ENCODE data around the gene MARK4.
"Not testable (repeated sequence)": the region's sequence is repeated elsewhere in the genome, so short reads cannot be mapped to it uniquely, and the experiment has no call there.

MARK4 gene

GRCh38 chr19:45250832-45251451, at the start of gene MARK4:
MARK4 (plus strand) TSS chr19:45251271; CDS start chr19:45251589, 318 bp downstream.
- peak; percentile 52 for DNase-seq

DNA sequence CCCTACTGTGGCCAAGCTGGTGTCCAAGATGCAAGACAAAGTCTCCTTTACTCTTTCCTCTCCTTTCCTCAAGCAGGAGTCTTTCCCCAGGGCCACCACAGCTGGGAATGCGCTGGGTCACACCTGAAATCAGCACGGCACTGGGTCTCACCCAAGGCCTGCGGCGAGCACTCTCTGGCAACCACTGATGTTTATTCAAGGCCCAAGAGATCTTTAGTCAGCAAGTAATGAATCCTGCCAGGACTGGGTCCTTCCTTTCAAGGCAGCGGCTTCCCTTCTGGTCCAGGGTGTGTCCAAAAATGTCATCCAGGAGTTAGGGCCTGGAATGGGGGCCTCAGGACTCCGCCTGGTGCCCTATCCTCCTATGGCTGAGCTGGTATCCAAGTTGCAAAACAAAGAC, 48.4 kb upstream of the MARK4 start:
- DNase-seq: no peak

GRCh38 chr19:45205810-45206209, 45.3 kb upstream of the MARK4 start:
- no peak for DNase-seq

DNA sequence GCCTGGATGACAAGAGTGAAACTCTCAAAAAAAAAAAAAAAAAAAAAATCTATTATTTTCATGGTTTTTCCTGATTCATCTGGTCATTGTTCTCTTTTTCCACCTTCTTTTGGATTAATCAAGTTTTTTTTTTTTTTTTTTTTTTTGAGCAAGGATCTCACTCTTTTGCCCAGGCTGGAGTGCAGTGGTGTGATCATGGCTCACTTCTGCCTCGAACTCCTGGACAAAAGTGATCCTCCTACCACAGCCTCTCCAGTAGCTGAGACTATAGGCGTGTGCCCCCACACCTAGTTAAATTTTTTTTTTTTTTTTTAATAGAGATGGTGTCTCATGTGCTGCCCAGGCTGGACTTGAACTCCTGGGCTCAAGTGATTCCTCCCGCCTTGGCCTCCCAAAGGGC, 44.7 kb upstream of the MARK4 start:
- no peak for DNase-seq

GRCh38 chr19:45211751-45212381, 39.2 kb upstream of the MARK4 start:
- DNase-seq: no peak

DNA sequence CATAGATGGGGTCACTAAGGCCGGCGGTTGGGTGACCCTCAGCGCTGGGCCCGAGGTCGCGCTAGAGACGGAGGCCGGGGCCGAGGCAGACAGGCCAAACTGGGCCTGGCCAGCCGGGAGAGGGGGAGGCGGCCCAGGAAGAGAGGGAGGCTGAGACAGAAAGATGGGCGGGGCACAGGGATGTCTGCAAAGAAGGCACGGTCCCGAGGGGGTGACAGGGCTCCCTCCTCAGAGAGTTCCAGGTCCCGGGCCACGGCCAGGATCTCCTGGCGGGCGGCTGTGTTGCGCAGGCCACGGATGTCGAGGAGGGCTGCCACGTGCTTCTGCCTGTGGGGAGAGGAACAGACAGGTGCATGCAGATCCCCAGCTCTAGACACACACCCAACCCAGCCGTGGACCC, 38.0 kb upstream of the MARK4 start:
- no peak for DNase-seq

DNA sequence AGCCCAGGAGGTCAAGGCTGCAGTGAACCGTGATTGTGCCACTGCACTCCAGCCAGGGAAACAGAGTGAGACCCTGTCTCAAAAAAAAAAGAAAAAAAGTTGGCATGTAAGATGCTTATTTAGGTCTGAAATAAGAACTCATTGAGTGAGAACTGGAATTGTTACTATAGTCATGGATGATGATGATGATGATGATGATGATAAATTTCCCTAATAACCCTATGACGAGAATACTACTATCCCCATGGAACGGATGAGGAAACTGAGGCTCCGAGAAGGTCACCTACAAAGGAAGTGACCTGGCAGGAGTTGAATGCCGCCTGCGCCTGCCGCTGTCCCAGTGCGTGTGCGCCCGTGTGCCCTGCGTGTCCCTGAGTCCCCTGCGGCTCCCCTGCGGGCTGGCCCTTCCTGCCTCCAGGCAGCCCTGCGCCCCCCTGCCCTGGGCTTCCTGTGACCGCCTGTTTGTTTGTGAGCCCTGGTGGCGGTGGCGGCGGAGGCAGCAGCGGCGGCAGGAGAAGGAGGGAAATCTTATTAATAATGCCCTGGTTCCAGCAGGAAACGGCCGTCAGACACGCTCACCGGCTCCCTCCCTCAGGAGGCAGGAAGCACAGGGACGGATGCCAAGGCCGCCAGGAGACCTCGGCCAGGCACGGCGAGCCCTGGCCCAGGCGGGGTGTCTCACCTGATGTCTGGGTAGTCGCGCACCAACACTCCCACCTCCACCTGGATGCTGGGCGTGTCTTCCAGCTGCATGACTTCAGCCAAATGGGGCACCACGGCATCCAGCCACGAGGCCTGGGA, 35.5 kb upstream of the MARK4 start:
- DNase-seq: no peak

DNA sequence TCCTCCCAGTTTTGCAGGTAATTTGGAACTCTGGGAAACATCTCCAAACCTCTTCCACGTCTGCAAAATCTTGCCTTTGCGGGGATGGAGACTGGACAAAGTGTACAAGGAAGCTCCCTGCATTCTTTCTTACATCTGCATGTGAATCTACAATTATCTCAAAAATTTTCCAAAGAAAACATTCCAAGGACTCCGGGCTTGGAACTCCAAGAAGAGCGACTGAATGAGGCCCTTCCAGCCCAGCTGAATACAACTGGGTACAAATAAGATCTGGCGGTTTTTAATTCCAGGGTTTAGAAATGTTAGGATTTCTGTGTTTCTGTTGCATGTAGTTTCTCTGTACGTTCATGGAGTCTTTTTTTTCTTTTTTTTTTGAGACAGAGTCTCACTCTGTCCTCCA, 34.4 kb upstream of the MARK4 start:
- DNase-seq: no peak

GRCh38 chr19:45217193-45217956, 33.7 kb upstream of the MARK4 start:
- no peak for DNase-seq

GRCh38 chr19:45217957-45218334, 33.1 kb upstream of the MARK4 start:
- DNase-seq: no peak

- DNase-seq: no peak
Observed at GRCh38 chr19:45218426-45218825, 32.6 kb upstream of the MARK4 start.

DNA sequence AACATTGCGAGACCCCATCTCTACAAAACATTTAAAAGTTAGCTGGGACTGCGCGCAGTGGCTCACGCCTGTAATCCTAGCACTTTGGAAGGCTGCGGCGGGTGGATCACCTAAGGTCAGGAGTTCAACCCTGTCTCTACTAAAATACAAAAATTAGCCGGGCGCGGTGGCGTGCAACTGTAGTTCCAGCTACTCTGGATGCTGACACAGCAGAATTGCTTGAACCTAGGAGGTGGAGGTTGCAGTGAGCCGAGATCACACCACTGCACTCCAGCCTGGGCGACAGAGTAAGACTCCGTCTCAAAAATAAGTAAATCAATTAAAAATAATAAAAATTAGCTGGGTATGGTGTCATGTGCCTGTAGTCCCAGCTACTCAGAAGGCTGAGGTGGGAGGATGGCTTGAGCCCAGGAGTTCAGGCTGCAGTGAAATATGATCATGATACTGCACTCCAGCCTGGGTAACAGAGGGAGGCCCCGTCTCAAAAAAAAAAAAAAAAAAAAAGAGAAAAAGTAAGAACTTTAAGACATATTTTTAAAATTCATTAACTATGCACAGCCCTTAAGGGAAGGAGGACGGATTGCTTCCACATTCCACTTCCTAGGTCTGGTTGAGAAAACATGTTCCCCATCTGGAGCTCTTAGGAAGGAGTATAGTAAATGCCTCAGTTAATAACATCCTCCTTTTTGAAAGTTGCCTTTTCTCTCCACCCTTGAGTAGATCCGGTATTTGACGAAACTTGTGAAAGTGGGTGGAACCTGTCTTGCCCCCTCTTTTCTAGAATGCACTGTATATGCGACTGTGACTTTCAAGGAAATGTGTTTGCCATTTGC, 31.9 kb upstream of the MARK4 start:
- no peak for DNase-seq

- DNase-seq: no peak
Observed at GRCh38 chr19:45222724-45223123, 28.3 kb upstream of the MARK4 start.

GRCh38 chr19:45223879-45224278, 27.2 kb upstream of the MARK4 start:
- no peak for DNase-seq

- DNase-seq: no peak
Observed at GRCh38 chr19:45224645-45225044, 26.4 kb upstream of the MARK4 start.

DNA sequence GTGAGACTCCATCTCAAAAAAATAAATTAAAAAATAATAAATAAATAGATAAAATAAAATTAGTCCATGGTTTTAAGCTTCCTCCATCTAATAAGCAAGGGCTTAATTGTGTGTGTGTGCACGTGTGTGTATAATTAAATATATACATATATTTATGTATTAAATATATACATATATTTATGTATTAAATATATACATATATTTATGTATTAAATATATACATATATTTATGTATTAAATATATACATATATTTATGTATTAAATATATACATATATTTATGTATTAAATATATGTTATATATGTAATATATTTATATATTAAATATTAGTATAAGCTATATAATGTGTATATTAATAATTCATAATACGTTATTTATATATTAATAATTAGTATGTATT, 22.0 kb upstream of the MARK4 start:
- DNase-seq: not testable (repeated sequence)

DNA sequence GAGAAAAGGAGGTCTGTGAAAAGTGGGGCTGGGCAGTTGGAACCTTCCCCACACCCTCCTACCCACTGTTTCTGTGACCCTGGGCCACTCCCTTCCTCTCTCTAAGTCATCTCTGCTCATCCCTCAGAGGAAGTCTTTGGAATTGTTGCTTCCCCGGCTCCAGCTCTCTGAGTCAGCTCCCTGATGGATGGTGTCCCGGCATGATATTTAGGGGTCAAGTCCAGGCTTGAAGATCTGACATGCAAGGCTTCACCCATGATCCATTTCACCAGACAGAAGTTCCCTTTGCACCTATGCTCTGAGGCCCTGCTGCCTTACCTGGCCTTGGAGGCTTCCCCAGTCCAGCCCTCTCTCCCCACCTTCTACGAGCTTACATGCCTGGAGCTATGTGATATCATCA, 19.2 kb upstream of the MARK4 start:
- no peak for DNase-seq

DNA sequence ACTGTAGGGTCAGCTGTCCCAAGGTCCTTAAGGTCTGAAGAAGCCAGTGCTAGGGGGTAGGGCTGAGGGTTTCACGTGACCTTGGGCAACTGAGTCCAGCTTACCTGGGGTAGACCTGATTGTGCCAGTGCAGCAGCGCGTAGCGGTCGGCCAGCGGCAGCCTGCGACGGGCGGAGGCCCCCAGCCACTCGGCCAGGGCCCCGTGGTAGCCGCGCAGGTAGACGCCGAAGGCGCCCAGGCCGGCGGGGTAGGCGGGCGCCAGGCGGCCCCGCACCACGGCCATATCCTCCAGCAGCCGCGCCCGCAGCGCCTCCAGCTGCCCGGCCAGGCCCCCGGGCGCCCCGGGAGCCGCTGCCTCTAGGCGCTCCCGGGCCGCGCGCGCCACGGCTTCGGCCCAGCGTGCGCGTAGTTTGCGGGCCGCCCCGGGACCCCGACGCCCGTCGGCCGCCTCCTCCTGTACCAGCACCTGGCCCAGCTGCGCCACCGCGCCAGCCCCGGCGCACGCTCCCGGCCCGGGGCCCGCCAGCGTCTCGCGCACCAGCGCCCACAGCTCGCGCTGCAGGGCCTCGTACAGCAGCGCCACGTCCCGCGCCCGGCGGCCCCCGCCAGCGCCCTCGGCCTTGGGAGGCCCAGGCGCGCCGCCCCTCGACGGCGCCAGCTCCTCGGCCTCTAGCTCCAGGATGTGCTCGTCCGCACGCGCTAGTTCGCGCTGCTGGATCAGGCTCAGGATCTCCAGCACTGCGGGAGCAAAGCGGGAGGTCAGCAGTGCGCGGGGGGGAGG, 16.8 kb upstream of the MARK4 start:
- DNase-seq: no peak

DNA sequence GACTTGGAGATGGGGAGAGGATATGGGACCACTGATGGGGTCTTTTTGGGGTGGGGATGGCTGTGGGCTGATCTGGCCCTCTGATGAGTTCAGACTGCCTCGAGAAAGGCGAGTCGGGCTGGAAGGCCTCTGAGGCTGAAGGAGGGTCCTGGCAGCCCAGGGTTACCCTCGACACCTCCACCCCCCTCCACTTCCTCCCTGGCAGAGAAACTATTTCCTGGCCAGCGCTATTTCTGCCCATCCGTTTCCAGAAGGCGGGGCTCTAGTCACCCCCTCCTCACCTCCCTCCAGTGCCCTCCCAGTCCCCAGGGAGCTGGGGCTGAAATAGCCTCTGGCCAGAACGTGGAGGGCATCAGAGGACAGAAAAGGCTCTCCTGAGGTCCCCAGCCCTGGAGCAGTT, 15.6 kb upstream of the MARK4 start:
- DNase-seq: no peak

- DNase-seq: no peak
Observed at GRCh38 chr19:45238556-45238955, 12.5 kb upstream of the MARK4 start.

DNA sequence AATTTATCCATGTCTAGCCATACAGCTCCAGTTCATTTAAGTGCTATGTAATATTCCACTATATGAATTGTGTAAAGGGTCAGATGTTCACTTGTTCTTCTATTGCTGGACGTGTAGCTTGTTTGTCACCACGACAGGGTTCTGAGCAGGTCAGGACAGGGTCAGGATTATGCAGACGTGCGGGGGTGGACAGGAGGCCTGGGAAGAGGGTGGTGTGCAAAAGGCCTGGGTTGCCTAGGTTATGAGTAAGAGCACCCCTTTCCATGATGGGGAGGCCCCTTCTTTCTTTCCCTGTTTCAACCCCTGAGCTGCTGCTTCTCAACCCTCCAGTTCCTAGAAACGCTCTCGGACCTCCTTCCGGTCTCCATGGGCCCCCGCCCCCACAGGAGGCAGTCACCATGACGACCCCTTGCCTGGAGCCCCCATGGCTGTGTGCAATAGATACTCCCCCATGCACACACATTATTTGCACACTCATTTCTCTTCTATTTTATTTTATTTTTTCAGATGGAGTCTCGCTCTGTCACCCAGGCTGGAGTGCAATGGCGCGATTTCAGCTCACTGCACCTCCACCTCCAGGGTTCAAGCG, 7.8 kb upstream of the MARK4 start:
- no peak for DNase-seq
